ENCODE measurements around the gene CPLANE2. TPM values are rescaled to one million over a fixed set of nuclear protein-coding genes. Genes with fewer than 3 reads are reported as not detected.
"Not testable (repeated sequence)": the region's sequence is repeated elsewhere in the genome, so short reads cannot be mapped to it uniquely, and the experiment has no call there.

CPLANE2 gene
- total RNA-seq, 1 donor from 2014 or later = 8.6 TPM

- no peak overlapping the region for H3K4me3 Mint-ChIP-seq (ENCODE audit: unreplicated experiment)
- peaks cover 3% of the 10 kb centered on the region for H3K36me3 Mint-ChIP-seq (ENCODE audit: low read depth, unreplicated experiment)
- TF ChIP-seq EZH2 (IDR thresholded peaks at IDR 0.05; ENCODE audit: insufficient read depth, low read length) (no peak), CTCF (IDR thresholded peaks at IDR 0.05; ENCODE audit: insufficient read depth, low read depth, low read length) (no peak)
- peaks cover 32% of the 10 kb centered on the region for H3K4me1 Mint-ChIP-seq (ENCODE audit: low read depth, unreplicated experiment)
- Histone ChIP-seq H3K9me3 (ENCODE audit: insufficient read depth, low read depth, low read length) (no peaks in the 10 kb centered on the region), H3K4me2 (ENCODE audit: low read length) (peak overlapping the region; percentile 72), H3K27ac (ENCODE audit: low read depth, low read length) (peak overlapping the region; percentile 46), H3K27me3 (ENCODE audit: insufficient read depth, low read length) (no peaks in the 10 kb centered on the region), H4K20me1 (ENCODE audit: insufficient read depth, low read length) (peaks cover 10% of the 10 kb centered on the region), H3K9ac (ENCODE audit: low read length) (no peak overlapping the region), H3K4me3 (ENCODE audit: insufficient read depth, low read depth, low read length) (no peak overlapping the region), H3K79me2 (ENCODE audit: insufficient read depth, low read length) (peaks cover 9% of the 10 kb centered on the region), H3K4me1 (ENCODE audit: insufficient read depth, low read length) (peaks cover 8% of the 10 kb centered on the region), H3K36me3 (ENCODE audit: insufficient read depth, low read length) (no peaks in the 10 kb centered on the region), H2AFZ (ENCODE audit: low read depth, low read length) (no peak overlapping the region)
- H3K9me3 Mint-ChIP-seq (ENCODE audit: unreplicated experiment) = no peaks in the 10 kb centered on the region
- H3K27me3 Mint-ChIP-seq (ENCODE audit: low read depth, unreplicated experiment) = no peaks in the 10 kb centered on the region
- peak; percentile 83 for FAIRE-seq
- H3K27ac Mint-ChIP-seq (ENCODE audit: unreplicated experiment) = peak overlapping the region; percentile 94
- peak; percentile 77 for DNase-seq (ENCODE audit: low read depth)
Measured at GRCh38 chr1:16260814-16261213, 23.8 kb upstream of the CPLANE2 start.

GRCh38 chr1:16258591-16259135 is 21.7 kb upstream of the CPLANE2 start:
- Mint-ChIP-seq H3K4me1 (ENCODE audit: low read depth, unreplicated experiment) (peaks cover 49% of the 10 kb centered on the region), H3K27me3 (ENCODE audit: low read depth, unreplicated experiment) (no peaks in the 10 kb centered on the region), H3K27ac (ENCODE audit: unreplicated experiment) (peak overlapping the region; percentile 47), H3K4me3 (ENCODE audit: unreplicated experiment) (no peak overlapping the region), H3K9me3 (ENCODE audit: unreplicated experiment) (no peaks in the 10 kb centered on the region), H3K36me3 (ENCODE audit: low read depth, unreplicated experiment) (peaks cover 11% of the 10 kb centered on the region)
- no peak for FAIRE-seq
- H3K27ac ChIP-seq (ENCODE audit: low read depth, low read length) = no peak overlapping the region
- no peaks in the 10 kb centered on the region for H3K27me3 ChIP-seq (ENCODE audit: insufficient read depth, low read length)
- peaks cover 14% of the 10 kb centered on the region for H3K4me1 ChIP-seq (ENCODE audit: insufficient read depth, low read length)
- H3K36me3 ChIP-seq (ENCODE audit: insufficient read depth, low read length) = no peaks in the 10 kb centered on the region
- no peak overlapping the region for H3K4me3 ChIP-seq (ENCODE audit: insufficient read depth, low read depth, low read length)
- no peak overlapping the region for H3K9ac ChIP-seq (ENCODE audit: low read length)
- peaks cover 8% of the 10 kb centered on the region for H4K20me1 ChIP-seq (ENCODE audit: insufficient read depth, low read length)
- no peak for DNase-seq (ENCODE audit: low read depth)
- TF ChIP-seq EZH2 (IDR thresholded peaks at IDR 0.05; ENCODE audit: insufficient read depth, low read length) (no peak), CTCF (IDR thresholded peaks at IDR 0.05; ENCODE audit: insufficient read depth, low read depth, low read length) (no peak)
- no peak overlapping the region for H3K4me2 ChIP-seq (ENCODE audit: low read length)
- H3K9me3 ChIP-seq (ENCODE audit: insufficient read depth, low read depth, low read length) = no peaks in the 10 kb centered on the region
- H3K79me2 ChIP-seq (ENCODE audit: insufficient read depth, low read length) = peaks cover 4% of the 10 kb centered on the region
- H2AFZ ChIP-seq (ENCODE audit: low read depth, low read length) = no peak overlapping the region

GRCh38 chr1:16257968-16258367 is 21.0 kb upstream of the CPLANE2 start:
- no peak for FAIRE-seq
- Histone ChIP-seq H3K79me2 (ENCODE audit: insufficient read depth, low read length) (peaks cover 4% of the 10 kb centered on the region), H4K20me1 (ENCODE audit: insufficient read depth, low read length) (peaks cover 8% of the 10 kb centered on the region), H3K4me1 (ENCODE audit: insufficient read depth, low read length) (peaks cover 14% of the 10 kb centered on the region), H3K27ac (ENCODE audit: low read depth, low read length) (no peak overlapping the region), H3K4me2 (ENCODE audit: low read length) (no peak overlapping the region), H2AFZ (ENCODE audit: low read depth, low read length) (no peak overlapping the region), H3K9ac (ENCODE audit: low read length) (no peak overlapping the region), H3K36me3 (ENCODE audit: insufficient read depth, low read length) (no peaks in the 10 kb centered on the region), H3K27me3 (ENCODE audit: insufficient read depth, low read length) (no peaks in the 10 kb centered on the region), H3K4me3 (ENCODE audit: insufficient read depth, low read depth, low read length) (no peak overlapping the region), H3K9me3 (ENCODE audit: insufficient read depth, low read depth, low read length) (no peaks in the 10 kb centered on the region)
- TF ChIP-seq CTCF (IDR thresholded peaks at IDR 0.05; ENCODE audit: insufficient read depth, low read depth, low read length) = no peak
- TF ChIP-seq EZH2 (IDR thresholded peaks at IDR 0.05; ENCODE audit: insufficient read depth, low read length) = no peak
- Mint-ChIP-seq H3K36me3 (ENCODE audit: low read depth, unreplicated experiment) (peaks cover 15% of the 10 kb centered on the region), H3K27ac (ENCODE audit: unreplicated experiment) (peak overlapping the region; percentile 47), H3K4me1 (ENCODE audit: low read depth, unreplicated experiment) (peaks cover 49% of the 10 kb centered on the region), H3K9me3 (ENCODE audit: unreplicated experiment) (no peaks in the 10 kb centered on the region), H3K27me3 (ENCODE audit: low read depth, unreplicated experiment) (no peaks in the 10 kb centered on the region), H3K4me3 (ENCODE audit: unreplicated experiment) (no peak overlapping the region)
- DNase-seq (ENCODE audit: low read depth) = no peak

GRCh38 chr1:16257556-16257955 is 20.6 kb upstream of the CPLANE2 start:
- DNase-seq (ENCODE audit: low read depth) = not testable (repeated sequence)
- H3K4me1 Mint-ChIP-seq (ENCODE audit: low read depth, unreplicated experiment) = peaks cover 49% of the 10 kb centered on the region
- peaks cover 14% of the 10 kb centered on the region for H3K4me1 ChIP-seq (ENCODE audit: insufficient read depth, low read length)

More at GRCh38 chr1:16257556-16257955, 20.6 kb upstream of the CPLANE2 start:
- H3K79me2 ChIP-seq (ENCODE audit: insufficient read depth, low read length); H3K36me3 ChIP-seq (ENCODE audit: insufficient read depth, low read length); H4K20me1 ChIP-seq (ENCODE audit: insufficient read depth, low read length); H3K4me3 Mint-ChIP-seq (ENCODE audit: unreplicated experiment); H3K4me3 ChIP-seq (ENCODE audit: insufficient read depth, low read depth, low read length); H3K27me3 ChIP-seq (ENCODE audit: insufficient read depth, low read length); H3K27ac ChIP-seq (ENCODE audit: low read depth, low read length); H3K27ac Mint-ChIP-seq (ENCODE audit: unreplicated experiment); H3K9ac ChIP-seq (ENCODE audit: low read length); H3K9me3 Mint-ChIP-seq (ENCODE audit: unreplicated experiment); H3K4me2 ChIP-seq (ENCODE audit: low read length); H3K27me3 Mint-ChIP-seq (ENCODE audit: low read depth, unreplicated experiment); FAIRE-seq; H3K9me3 ChIP-seq (ENCODE audit: insufficient read depth, low read depth, low read length); H2AFZ ChIP-seq (ENCODE audit: low read depth, low read length): not testable (repeated sequence)
- peaks cover 18% of the 10 kb centered on the region for H3K36me3 Mint-ChIP-seq (ENCODE audit: low read depth, unreplicated experiment)
